Endothelial cell of umbilical vein (primary cell): ENCODE results near the gene FHOD1. TPM values are rescaled to one million over a fixed set of nuclear protein-coding genes. Genes with fewer than 3 reads are reported as not detected.

Experiments used
- BruUV-seq: library from RNA; stranded (reverse); fragments of 400-500 nt; replicated peaks from 2 replicates; lab custom pipeline; 2021; lab: Mats Ljungman, UMichigan
- CTCF ChIA-PET: fragments of 300-600, 350-600 bp; sonication (Branson Sonifier 250); formaldehyde crosslinking; loops from one replicate; lab custom pipeline; 2021; ENCODE audit warnings: antibody characterized with exemption, inconsistent platforms; lab: Charles Lee
- POLR2A ChIA-PET: fragments of 300-600, 350-600 bp; sonication (Branson Sonifier 250); formaldehyde crosslinking; loops from one replicate; lab custom pipeline; 2021; ENCODE audit warnings: antibody characterized with exemption, inconsistent platforms; lab: Charles Lee
- DNase-seq: peaks from one replicate; pipeline ENCODE4 v3.0.0-alpha.2; 2011; ENCODE audit warnings: low read depth, low spot score
- FAIRE-seq: peaks from 2 replicates; lab custom pipeline; 2011; peaks lifted over from hg19 to GRCh38; lab: Jason Lieb, UNC
- H2AFZ ChIP-seq: 2 replicates; pipeline ENCODE4 v1.6.0; 2012; ENCODE audit warnings: low read depth, low read length, control low read depth, inconsistent platforms
- H3K27ac ChIP-seq: 2 replicates; pipeline ENCODE4 v1.5.1; 2011; ENCODE audit warnings: low read depth, mild to moderate bottlenecking, control low read depth, low read length, moderate library complexity; ENCODE audit not compliant: insufficient read depth
- H3K27me3 ChIP-seq, 2 experiments: 2 replicates each; pipeline versions ENCODE4 v1.6.0 to v1.6.1; 2011; ENCODE audit warnings: low read length in 2 of 2, mixed read lengths in 1 of 2; ENCODE audit not compliant: control insufficient read depth in 2 of 2, insufficient read depth in 2 of 2
- H3K36me3 ChIP-seq, 2 experiments: 2 replicates in 1 of 2; 3 replicates in 1 of 2; pipeline ENCODE4 v1.5.1; 2011; ENCODE audit warnings: low read length in 2 of 2, mild to moderate bottlenecking in 1 of 2, moderate library complexity in 1 of 2; ENCODE audit not compliant: control insufficient read depth in 2 of 2, insufficient read depth in 2 of 2; ENCODE audit errors: extremely low read depth in 1 of 2
- H3K4me1 ChIP-seq: 3 replicates; pipeline ENCODE4 v1.5.1; 2011; ENCODE audit warnings: mild to moderate bottlenecking, low read length; ENCODE audit not compliant: control insufficient read depth, insufficient read depth; ENCODE audit errors: extremely low read depth
- H3K4me2 ChIP-seq: 2 replicates; pipeline ENCODE4 v1.6.1; 2011; ENCODE audit warnings: low read length, control low read depth, mixed read lengths; ENCODE audit not compliant: insufficient read depth
- H3K4me3 ChIP-seq, 3 experiments: fragments of 200-600 bp in 1 of 3; sonication (generic), shearing (Covaris generic) in 1 of 3; replicated peaks in 1 of 3; 2 replicates each; pipeline ENCODE4 v1.5.1; 2011 to 2016; ENCODE audit warnings: control low read depth in 3 of 3, low read length in 3 of 3, mild to moderate bottlenecking in 2 of 3, inconsistent platforms in 1 of 3, low read depth in 1 of 3, moderate library complexity in 1 of 3; ENCODE audit not compliant: insufficient read depth in 1 of 3
- H3K79me2 ChIP-seq: 2 replicates; pipeline ENCODE4 v1.6.0; 2012; ENCODE audit warnings: low read length, inconsistent platforms; ENCODE audit not compliant: control insufficient read depth, insufficient read depth
- H3K9ac ChIP-seq: replicated peaks from 2 replicates; pipeline ENCODE3; 2011; ENCODE audit warnings: low read length, control low read depth; ENCODE audit not compliant: insufficient read depth; ENCODE audit errors: extremely low read depth
- H3K9me1 ChIP-seq: replicated peaks from 3 replicates; pipeline ENCODE4 v1.6.0; 2011; ENCODE audit warnings: mild to moderate bottlenecking, low read length; ENCODE audit not compliant: control insufficient read depth, insufficient read depth; ENCODE audit errors: extremely low read depth
- H3K9me3 ChIP-seq: replicated peaks from 2 replicates; pipeline ENCODE4 v1.5.1; 2012; ENCODE audit warnings: low read length, inconsistent platforms; ENCODE audit not compliant: control insufficient read depth, insufficient read depth
- H4K20me1 ChIP-seq: replicated peaks from 2 replicates; pipeline ENCODE3; 2011; ENCODE audit warnings: mild to moderate bottlenecking, low read length; ENCODE audit not compliant: control insufficient read depth, insufficient read depth; ENCODE audit errors: extremely low read depth
- EZH2 ChIP-seq: IDR thresholded peaks from 2 replicates; pipeline ENCODE4 v1.6.1; 2012; ENCODE audit warnings: borderline replicate concordance, low read depth, mild to moderate bottlenecking, moderate library complexity, low read length, inconsistent platforms; ENCODE audit not compliant: severe bottlenecking
- GATA2 ChIP-seq: IDR thresholded peaks from 2 replicates; pipeline ENCODE4 v1.7.0; 2011; ENCODE audit warnings: low read depth, mild to moderate bottlenecking, moderate library complexity, mixed read lengths, low read length; ENCODE audit not compliant: insufficient read length, insufficient read depth
- MYC ChIP-seq: IDR thresholded peaks from one replicate; pipeline ENCODE4 v1.6.1; 2011; ENCODE audit warnings: mild to moderate bottlenecking, low read depth, low read length
- POLR2A ChIP-seq: IDR thresholded peaks from 2 replicates; pipeline ENCODE4 v1.6.1; 2012; ENCODE audit warnings: low read depth, mild to moderate bottlenecking, control low read depth, low read length
- dilution Hi-C: fragments of 300-500 bp; cut with MboI; formaldehyde crosslinking; loops from one replicate; pipeline ENCODE4 v1.15.0; 2019; ENCODE audit warnings: low sequenced_read_pairs; ENCODE audit not compliant: extremely low pct_ligation_motif_present
- intact Hi-C: fragments of 100-400 bp; cut with micrococcal nuclease; formaldehyde crosslinking; loops from one replicate; pipeline ENCODE4 v1.10.0; 2022
- polyA plus RNA-seq, 4 experiments: library from polyadenylated mRNA; depleted of rRNA in 3 of 4; stranded (reverse) in 3 of 4; unstranded in 1 of 4; fragments of >200 nt; gene quantifications; 2 replicates each; pipeline versions ENCODE4 v1.2.1 to v1.2.3, GENCODE V29; 2011 to 2012; ENCODE audit warnings: missing spikeins in 1 of 4
- total RNA-seq: library from RNA; stranded (reverse); gene quantifications from 2 replicates; pipeline ENCODE4 v1.2.3, GENCODE V29; 2021
- TF ChIP-seq, protein P1 (sequence below), 2 donors: IDR thresholded peaks; 1 replicate in 1 of 2; 2 replicates in 1 of 2; pipeline ENCODE4 v1.5.1; 2011; ENCODE audit warnings: low read length in 2 of 2, mild to moderate bottlenecking in 2 of 2, moderate library complexity in 2 of 2, control low read depth in 1 of 2, inconsistent platforms in 1 of 2, low read depth in 1 of 2; ENCODE audit not compliant: insufficient read depth in 1 of 2; ENCODE audit errors: extremely low read depth in 1 of 2
- TF ChIP-seq, protein P2 (sequence below): IDR thresholded peaks from 2 replicates; pipeline ENCODE4 v1.6.1; 2011; ENCODE audit not compliant: insufficient read depth, insufficient read length

The FHOD1 gene
- total and polyA plus RNA-seq, 2 donors (not counting 3 experiments of a cell fraction or from before 2014, with no cell fraction given): 63.6 to 124 TPM

DNA sequence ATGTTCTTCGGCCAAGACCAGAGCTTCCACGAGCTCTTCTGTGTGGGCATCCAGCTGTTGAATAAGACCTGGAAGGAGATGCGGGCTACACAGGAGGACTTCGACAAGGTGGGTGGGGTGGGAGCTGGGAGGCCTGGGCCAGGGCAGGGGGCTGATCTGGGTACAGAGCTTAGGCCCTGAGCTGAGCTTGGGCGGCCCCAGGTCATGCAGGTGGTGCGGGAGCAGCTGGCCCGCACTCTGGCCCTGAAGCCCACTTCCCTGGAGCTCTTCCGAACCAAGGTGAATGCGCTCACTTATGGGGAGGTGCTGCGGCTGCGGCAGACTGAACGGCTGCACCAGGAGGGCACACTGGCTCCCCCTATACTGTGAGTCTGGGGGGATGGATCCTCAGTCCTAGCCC is 44.9 kb downstream of the FHOD1 start:
- dilution Hi-C loops (no loop called here), intact Hi-C loops (no loop called here)
- Histone ChIP-seq H3K4me1 (peaks cover 2% of the 10 kb centered on the region), H3K27ac (no peak overlapping the region), H2AFZ (no peak overlapping the region), H3K27me3 (no peaks in the 10 kb centered on the region), H3K36me3 (peaks cover 2 to 43% of the 10 kb centered on the region in 2 experiments), H4K20me1 (no peaks in the 10 kb centered on the region), H3K9me1 (no peaks in the 10 kb centered on the region), H3K9ac (no peak overlapping the region), H3K4me3 (no peak overlapping the region), H3K9me3 (no peaks in the 10 kb centered on the region), H3K4me2 (no peak overlapping the region), H3K79me2 (no peaks in the 10 kb centered on the region)
- CTCF ChIA-PET: interaction anchor here (0.9 to 1.6 kb wide), 3 partner anchors 10 to 47 kb away, joined by 3 to 6 read pairs (median 5); partner anchors contain the start of gene E2F4
- no peak for FAIRE-seq
- POLR2A ChIA-PET: interaction anchor here (0.6 kb wide), 1 partner anchor 56 kb away, joined by 3 read pairs; no protein-coding TSS in a partner anchor
- no peak for DNase-seq
- BruUV-seq: no TSS peak
- no peak for TF ChIP-seq MYC
- TF ChIP-seq POLR2A: no peak
- no peak for TF ChIP-seq EZH2
- TF ChIP-seq, protein P1, sequence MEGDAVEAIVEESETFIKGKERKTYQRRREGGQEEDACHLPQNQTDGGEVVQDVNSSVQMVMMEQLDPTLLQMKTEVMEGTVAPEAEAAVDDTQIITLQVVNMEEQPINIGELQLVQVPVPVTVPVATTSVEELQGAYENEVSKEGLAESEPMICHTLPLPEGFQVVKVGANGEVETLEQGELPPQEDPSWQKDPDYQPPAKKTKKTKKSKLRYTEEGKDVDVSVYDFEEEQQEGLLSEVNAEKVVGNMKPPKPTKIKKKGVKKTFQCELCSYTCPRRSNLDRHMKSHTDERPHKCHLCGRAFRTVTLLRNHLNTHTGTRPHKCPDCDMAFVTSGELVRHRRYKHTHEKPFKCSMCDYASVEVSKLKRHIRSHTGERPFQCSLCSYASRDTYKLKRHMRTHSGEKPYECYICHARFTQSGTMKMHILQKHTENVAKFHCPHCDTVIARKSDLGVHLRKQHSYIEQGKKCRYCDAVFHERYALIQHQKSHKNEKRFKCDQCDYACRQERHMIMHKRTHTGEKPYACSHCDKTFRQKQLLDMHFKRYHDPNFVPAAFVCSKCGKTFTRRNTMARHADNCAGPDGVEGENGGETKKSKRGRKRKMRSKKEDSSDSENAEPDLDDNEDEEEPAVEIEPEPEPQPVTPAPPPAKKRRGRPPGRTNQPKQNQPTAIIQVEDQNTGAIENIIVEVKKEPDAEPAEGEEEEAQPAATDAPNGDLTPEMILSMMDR (IDR thresholded peaks at IDR 0.05; ENCODE audit: extremely low read depth in 1 of 2, insufficient read depth in 1 of 2, low read depth in 1 of 2, low read length in 2 of 2): no peak
- TF ChIP-seq, protein P2, sequence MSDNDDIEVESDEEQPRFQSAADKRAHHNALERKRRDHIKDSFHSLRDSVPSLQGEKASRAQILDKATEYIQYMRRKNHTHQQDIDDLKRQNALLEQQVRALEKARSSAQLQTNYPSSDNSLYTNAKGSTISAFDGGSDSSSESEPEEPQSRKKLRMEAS: no peak
- TF ChIP-seq GATA2: no peak
